Measurements from ENCODE around the gene PCBD2. TPM values are rescaled to one million over a fixed set of nuclear protein-coding genes. Genes with fewer than 3 reads are reported as not detected.

Gene PCBD2
- total RNA-seq, 1 donor from 2014 or later, result 12.1 TPM

- DNase-seq (ENCODE audit: low read depth, low spot score), result no peak
- TF ChIP-seq, protein P1, sequence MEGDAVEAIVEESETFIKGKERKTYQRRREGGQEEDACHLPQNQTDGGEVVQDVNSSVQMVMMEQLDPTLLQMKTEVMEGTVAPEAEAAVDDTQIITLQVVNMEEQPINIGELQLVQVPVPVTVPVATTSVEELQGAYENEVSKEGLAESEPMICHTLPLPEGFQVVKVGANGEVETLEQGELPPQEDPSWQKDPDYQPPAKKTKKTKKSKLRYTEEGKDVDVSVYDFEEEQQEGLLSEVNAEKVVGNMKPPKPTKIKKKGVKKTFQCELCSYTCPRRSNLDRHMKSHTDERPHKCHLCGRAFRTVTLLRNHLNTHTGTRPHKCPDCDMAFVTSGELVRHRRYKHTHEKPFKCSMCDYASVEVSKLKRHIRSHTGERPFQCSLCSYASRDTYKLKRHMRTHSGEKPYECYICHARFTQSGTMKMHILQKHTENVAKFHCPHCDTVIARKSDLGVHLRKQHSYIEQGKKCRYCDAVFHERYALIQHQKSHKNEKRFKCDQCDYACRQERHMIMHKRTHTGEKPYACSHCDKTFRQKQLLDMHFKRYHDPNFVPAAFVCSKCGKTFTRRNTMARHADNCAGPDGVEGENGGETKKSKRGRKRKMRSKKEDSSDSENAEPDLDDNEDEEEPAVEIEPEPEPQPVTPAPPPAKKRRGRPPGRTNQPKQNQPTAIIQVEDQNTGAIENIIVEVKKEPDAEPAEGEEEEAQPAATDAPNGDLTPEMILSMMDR (conservative IDR thresholded peaks at IDR 0.05), result no peak
Observed at GRCh38 chr5:134920848-134921575, 16.1 kb downstream of the PCBD2 start.

DNA sequence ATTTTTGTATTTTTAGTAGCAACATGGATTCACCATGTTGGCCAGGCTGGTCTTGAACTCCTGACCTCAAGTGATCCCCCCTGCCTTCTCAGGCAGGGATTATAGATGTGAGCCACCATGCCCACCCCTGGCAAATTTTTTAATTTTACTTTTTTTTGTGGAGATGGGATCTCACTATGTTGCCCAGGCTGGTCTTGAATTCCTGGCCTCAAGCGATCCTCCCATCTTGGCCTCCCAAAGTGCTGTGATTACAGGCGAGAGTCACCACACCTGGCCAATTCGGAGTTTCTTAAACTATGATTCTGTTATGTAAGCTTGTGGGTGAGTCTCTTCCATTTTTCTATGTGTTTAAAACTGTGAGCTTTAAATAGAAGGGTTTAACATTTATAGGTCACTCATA lies 27.6 kb downstream of the PCBD2 start:
- Mint-ChIP-seq H3K36me3 (ENCODE audit: low read depth) (peaks cover 3% of the 10 kb centered on the region), H3K9me3 (no peaks in the 10 kb centered on the region), H3K27me3 (ENCODE audit: low read depth) (no peaks in the 10 kb centered on the region), H3K27ac (ENCODE audit: unreplicated experiment) (no peak overlapping the region), H3K4me1 (no peaks in the 10 kb centered on the region), H3K4me3 (no peak overlapping the region)
- TF ChIP-seq, protein P1 (conservative IDR thresholded peaks at IDR 0.05), result no peak
- DNase-seq (ENCODE audit: low read depth, low spot score), result no peak

More at GRCh38 chr5:134920848-134921575, 16.1 kb downstream of the PCBD2 start:
- no peaks in the 10 kb centered on the region for H3K9me3 Mint-ChIP-seq
- H3K27me3 Mint-ChIP-seq (ENCODE audit: low read depth), result no peaks in the 10 kb centered on the region
- H3K36me3 Mint-ChIP-seq (ENCODE audit: low read depth), result peaks cover 6% of the 10 kb centered on the region
- H3K4me1 Mint-ChIP-seq, result no peaks in the 10 kb centered on the region
- H3K27ac Mint-ChIP-seq (ENCODE audit: unreplicated experiment), result no peak overlapping the region
- H3K4me3 Mint-ChIP-seq, result no peak overlapping the region

DNA sequence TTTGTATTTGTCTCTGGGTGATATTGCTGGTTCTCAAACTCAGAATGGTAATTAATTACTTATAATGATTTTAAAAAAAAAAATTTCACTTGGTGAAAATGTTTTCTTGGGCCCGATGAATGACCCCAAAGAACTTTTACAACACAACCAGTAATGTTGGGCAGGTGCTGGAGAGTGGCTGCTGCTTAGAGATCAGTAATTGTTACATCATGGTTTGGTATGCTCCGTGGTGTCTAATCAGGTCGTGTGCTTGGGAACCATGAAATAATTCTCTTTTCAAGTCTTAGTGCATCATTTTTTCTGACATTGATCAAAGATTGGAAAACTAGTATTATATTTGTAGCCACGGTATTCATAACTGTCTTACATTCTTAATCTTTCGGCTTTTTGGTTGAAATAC lies 29.3 kb downstream of the PCBD2 start:
- Mint-ChIP-seq H3K27me3 (ENCODE audit: low read depth) (no peaks in the 10 kb centered on the region), H3K4me1 (peaks cover 4% of the 10 kb centered on the region), H3K36me3 (ENCODE audit: low read depth) (no peaks in the 10 kb centered on the region), H3K4me3 (no peak overlapping the region), H3K27ac (ENCODE audit: unreplicated experiment) (peak overlapping the region; percentile 12), H3K9me3 (no peaks in the 10 kb centered on the region)
- TF ChIP-seq, protein P1 (conservative IDR thresholded peaks at IDR 0.05), result no peak
- DNase-seq (ENCODE audit: low read depth, low spot score), result no peak

GRCh38 chr5:134935711-134936602 lies 31.0 kb downstream of the PCBD2 start:
- peaks cover 4% of the 10 kb centered on the region for H3K4me1 Mint-ChIP-seq
- H3K27me3 Mint-ChIP-seq (ENCODE audit: low read depth), result no peaks in the 10 kb centered on the region

GRCh38 chr5:134937526-134937925 lies 32.6 kb downstream of the PCBD2 start:
- H3K36me3 Mint-ChIP-seq (ENCODE audit: low read depth), result peaks cover 2% of the 10 kb centered on the region
- DNase-seq (ENCODE audit: low read depth, low spot score), result no peak

More at GRCh38 chr5:134935711-134936602, 31.0 kb downstream of the PCBD2 start:
- no peak overlapping the region for H3K4me3 Mint-ChIP-seq
- TF ChIP-seq, protein P1 (conservative IDR thresholded peaks at IDR 0.05), result no peak
- H3K27ac Mint-ChIP-seq (ENCODE audit: unreplicated experiment), result no peak overlapping the region
- H3K9me3 Mint-ChIP-seq, result no peaks in the 10 kb centered on the region
- DNase-seq (ENCODE audit: low read depth, low spot score), result no peak
- H3K36me3 Mint-ChIP-seq (ENCODE audit: low read depth), result no peaks in the 10 kb centered on the region

More at GRCh38 chr5:134937526-134937925, 32.6 kb downstream of the PCBD2 start:
- Mint-ChIP-seq H3K9me3 (no peaks in the 10 kb centered on the region), H3K4me1 (peaks cover 4% of the 10 kb centered on the region), H3K27ac (ENCODE audit: unreplicated experiment) (no peak overlapping the region), H3K4me3 (no peak overlapping the region), H3K27me3 (ENCODE audit: low read depth) (no peaks in the 10 kb centered on the region)
- TF ChIP-seq, protein P1 (conservative IDR thresholded peaks at IDR 0.05), result no peak

All from neural crest cell (in vitro differentiated cells).